ENCODE data around the gene RXFP4.
"Not testable (repeated sequence)": the region's sequence is repeated elsewhere in the genome, so short reads cannot be mapped to it uniquely, and the experiment has no call there.

Gene RXFP4

GRCh38 chr1:155979597-155980343, 38.3 kb downstream of the RXFP4 start:
- DNase-seq: no peak

DNA sequence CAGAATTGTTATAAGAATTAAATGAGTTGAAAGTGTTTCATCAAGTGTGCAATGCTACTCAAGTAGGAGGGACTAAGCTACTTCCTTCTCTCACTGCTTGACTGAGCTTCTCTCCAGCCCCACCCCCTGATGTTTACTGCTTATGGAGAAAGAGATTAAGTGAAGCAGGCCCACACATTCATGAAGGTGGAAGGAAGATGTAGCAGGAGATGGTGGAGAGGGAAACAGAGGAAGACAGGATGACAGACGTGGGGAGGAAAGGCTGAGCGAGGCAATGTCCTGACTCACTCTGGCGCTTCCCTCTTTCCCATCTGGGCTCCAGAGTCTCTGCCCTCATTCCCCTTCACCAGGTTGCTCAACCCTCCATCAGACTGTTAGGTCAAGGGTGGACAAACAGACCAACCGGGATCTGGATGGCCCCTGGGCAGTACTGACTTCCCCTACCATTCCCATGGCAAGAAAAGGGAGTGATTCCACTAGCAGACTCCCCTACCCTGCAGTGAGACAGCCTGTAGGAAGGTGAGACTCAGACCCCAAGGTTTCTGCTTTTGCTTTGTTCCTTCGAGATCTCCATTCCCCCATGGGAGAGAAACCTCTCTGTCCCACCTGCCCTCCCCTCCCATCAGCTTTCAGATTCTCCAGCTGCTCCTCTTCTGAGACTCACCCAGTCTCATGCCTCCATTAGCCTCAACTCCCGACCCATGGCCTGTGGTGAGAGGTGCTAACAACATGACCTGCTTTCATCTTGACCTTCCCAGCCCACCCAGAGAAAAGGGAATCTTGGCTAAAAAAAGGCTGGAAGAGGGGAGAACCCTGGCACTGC, 40.0 kb downstream of the RXFP4 start:
- DNase-seq: peak; percentile 51

- DNase-seq: no peak
Measured at GRCh38 chr1:155982106-155982505, 40.7 kb downstream of the RXFP4 start.

DNA sequence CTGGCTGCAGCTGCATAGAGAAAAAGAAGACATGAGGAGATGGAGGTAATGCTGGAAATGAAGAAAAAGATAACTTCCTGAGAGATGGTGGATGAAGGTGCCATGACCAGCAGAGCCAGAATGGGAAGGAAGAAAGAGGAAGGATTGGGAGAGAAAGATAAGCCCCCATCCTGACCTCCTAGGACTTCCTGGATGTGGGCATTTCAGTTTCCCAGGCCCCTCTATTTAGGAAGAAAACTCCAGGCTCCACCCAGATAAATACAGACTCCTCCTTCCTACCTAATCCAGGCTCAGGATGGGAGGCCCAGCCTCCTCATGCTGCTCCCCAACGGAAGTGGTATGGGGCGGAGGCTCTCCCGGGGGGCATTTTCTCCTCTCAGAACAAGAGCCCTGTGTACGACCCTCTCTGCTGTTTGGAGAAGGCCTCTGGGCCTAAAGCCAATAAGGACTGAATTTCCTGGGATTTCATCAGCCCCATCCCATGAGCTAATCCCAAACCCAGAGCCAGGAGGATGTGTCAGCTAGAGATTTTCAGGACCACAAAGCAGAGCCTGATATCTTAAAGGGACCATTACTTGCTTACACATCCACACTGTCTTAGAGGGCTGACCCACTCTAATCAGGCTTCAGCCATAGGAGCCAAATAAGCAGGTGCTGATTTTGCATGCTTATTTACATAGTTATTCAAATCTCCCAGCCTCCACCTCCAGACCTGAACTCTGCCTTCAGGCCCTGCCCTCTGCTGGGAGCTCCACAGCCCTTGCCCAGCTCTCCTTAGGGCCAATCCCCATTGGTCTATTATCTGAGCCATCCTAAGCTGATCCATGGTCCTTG, 42.0 kb downstream of the RXFP4 start:
- no peak for DNase-seq

GRCh38 chr1:155984341-155984740, 42.9 kb downstream of the RXFP4 start:
- no peak for DNase-seq

- not testable (repeated sequence) for DNase-seq
Measured at GRCh38 chr1:155984903-155985645, 43.6 kb downstream of the RXFP4 start.

DNA sequence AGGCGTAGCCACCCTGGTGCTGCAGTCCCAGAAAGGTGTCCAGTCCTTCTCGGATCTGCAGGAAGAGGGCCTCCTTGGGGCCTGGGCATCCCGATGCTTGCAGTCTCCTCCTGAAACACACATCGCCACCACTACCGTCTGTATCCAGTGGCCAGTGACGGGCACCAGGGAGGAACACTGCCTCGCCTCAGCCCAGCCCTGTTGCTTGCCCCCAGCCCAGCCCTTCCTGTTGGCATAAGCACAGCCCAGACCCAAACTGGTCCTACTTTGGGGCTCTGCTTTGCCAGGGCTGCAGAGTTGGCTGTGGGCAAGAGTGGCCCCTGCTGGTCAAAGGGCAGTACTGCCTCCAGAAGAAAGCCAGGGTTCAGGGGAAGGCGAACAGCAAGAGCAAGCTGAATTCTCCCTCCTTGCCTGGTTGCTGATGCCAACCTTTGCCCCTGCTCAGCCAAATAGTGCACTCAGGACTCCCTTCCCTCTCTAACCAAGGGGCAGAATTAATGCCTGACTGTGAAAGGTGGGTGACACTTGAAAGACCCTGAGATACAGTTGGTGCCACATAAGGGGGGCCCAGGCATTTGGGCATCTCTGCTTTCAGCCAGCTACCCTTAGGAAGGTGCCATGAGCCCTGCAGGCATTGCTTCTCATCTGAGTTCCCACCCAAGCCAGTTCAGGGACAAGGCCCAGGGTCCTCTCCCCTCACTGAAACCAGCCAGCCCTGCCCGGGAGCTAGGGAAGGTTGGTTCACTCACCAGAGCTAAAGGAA, 48.0 kb downstream of the RXFP4 start:
- peak; percentile 87 for DNase-seq

GRCh38 chr1:155990005-155990739, 48.7 kb downstream of the RXFP4 start:
- DNase-seq: no peak
